Inferior parietal cortex (tissue), 1 donor: ENCODE data around the gene SLC26A6.

ENCODE experiments used
- DNase-seq: peaks from one replicate; pipeline ENCODE4 v3.0.0-alpha.2; 2016; ENCODE audit errors: extremely low spot score

Gene SLC26A6

GRCh38 chr3:48631516-48632448 is 3.5 kb downstream of the SLC26A6 start:
- no peak for DNase-seq

DNA sequence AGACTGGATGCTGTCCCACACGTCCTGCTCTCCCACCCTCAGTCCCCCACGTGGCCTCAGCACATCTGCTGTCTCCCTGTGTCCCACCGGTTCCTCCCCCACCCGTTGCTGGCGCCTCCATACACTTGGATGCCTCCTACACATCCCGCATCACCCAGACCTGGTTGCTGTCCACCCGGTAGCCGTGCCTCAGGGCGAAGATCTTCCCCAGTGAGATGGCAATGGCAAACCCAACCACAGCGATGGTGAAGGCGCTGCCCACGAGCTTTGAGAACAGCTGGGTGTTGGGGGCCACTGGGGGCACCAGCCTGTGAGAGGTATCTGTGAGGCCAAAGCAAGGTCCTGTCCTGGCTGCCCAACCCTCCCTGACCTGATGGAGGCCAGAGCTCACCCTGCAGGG is 4.4 kb downstream of the SLC26A6 start:
- no peak for DNase-seq

GRCh38 chr3:48630407-48630806 is 4.9 kb downstream of the SLC26A6 start:
- no peak for DNase-seq

DNA sequence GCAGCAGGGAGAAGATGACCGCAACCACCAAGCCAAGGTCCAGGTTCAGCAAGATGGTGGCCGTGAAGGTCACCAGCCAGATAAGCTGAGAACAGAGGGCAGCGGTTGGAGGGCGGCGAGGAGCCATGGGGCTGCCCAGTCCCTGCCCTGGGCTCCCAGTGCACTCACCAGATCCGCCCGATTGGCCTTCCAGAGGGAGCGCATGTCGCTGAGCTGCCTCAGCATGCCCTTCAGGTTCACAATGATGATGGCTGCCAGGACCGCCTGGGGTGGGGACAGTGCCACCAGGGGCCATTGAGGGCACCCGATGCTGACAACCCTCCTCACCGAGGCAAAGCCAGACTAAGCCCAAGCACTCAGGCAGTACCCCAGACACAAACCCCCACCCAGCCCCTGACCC is 5.4 kb downstream of the SLC26A6 start:
- no peak for DNase-seq

DNA sequence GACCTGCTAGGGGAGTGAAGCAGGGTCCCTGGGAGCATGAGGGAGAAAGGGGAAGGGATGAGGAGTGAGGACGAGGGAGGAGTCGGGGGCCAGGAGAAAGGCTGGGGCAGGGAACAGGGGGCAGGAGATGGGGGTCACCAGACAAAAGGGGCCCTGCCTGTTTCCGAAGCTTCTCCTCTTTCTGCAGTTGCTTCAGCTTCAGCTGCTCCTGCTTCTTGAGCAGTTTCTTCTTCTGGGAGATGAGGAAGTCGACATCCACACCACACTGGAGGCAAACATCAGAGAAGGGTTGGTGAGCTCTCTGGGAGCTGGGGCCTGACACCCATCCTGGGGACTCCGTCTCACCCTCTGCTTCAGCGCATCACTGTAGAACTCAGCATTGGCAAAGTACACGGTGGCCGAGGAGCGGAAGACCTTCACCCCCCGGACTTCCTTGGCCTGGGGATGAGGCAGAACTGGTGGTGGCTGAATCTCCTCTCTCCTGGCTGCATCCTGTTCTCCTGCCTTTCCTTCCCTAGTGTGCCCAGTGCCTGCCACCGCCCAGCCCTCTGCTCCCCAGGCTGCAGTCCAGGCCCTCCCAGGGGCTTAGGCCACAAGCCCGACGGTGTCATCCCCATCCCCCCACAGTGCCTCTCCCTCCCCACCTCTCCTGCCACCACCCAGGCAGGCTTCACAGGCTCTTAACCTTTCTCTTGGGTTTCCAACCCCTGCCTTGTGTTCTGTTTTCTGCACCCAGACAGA is 6.8 kb downstream of the SLC26A6 start:
- no peak for DNase-seq

- DNase-seq: no peak
Measured at GRCh38 chr3:48625600-48625999, 9.7 kb downstream of the SLC26A6 start.

- DNase-seq: no peak
Measured at GRCh38 chr3:48624767-48625166, 10.5 kb downstream of the SLC26A6 start.

- DNase-seq: no peak
Measured at GRCh38 chr3:48623851-48624547, 11.3 kb downstream of the SLC26A6 start.

DNA sequence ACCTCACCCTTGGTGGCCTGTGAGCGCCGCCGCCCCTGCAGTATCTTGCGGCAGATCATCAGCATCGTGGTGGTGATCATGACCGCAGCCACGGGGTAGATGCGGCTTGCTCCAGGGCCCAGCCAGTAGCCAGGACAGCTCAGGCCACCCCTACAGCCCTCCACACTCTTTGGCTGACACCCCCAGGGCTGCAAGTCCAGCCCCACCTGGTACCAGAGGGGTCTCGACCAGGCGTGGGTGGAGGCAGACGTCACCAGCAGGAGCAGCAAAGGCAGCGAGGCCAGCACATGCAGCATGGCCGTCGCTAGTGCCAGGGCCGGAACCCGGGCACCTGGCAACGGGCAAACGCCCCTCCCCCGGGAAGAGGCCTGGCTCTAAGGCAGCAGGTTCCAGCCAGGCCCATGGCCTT is 13.8 kb downstream of the SLC26A6 start, which contains the start of gene TMEM89:
TSS of gene TMEM89 (minus strand) at position 309 of the 409 bp plus-strand sequence. CDS start at position 296, 13 bp downstream.
- no peak for DNase-seq

- DNase-seq: no peak
Measured at GRCh38 chr3:48619541-48620524, 15.4 kb downstream of the SLC26A6 start.

DNA sequence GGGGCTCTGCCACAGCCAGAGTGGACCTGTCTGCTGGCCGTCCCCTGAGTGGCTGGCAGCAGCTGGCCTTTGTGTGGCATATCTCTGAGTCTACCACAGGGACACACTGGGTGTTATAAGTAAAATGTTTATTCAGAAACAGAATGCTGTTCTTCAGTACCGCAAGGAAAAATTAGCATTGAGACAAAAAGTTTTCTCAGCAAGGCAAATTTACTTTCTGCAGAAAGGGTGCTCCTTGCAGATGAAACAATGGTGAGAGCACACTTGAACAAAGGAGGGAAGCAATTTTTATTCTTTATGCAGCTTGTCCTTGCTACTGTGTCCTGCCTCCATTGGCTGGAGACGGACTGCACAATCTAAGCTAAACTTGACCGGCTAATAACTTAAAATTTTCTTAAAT is 17.7 kb downstream of the SLC26A6 start:
- no peak for DNase-seq

DNA sequence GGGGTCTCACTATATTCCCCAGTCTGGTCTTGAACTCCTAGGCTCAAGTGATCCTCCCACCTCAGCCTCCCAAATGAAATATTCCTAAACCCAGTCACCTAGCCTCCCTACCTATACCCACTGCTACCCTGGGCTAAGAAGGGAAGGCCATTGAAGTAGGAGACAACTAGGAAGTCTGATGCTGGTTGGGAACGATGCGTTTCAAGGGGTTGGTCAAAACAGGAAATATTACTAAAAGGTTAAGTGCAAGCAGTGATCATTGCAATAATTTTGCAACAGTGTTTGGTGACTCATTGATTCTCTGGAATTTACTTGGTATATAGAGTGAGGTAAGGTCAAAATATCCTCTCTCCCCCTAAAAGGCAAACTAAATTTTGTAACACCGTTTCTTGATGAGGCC is 21.2 kb downstream of the SLC26A6 start:
- no peak for DNase-seq

DNA sequence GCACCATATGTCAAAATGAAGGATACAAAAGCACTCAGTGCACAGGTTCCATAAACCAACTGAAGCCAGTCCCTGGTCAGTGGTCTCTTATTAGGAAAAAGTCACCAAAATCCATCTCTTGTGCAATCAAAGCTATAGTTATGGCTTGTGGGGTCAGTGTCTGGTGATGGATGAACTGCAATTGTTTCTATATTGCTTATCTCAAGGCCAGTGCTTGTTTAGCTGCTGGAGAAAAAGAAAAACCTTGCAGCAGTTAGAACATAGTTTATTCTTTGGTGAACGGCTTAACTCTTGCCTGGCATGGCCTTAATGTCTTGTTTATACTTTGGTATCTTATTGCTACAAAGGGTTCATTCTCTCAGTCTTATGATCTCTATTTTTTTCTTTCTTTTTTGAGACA is 23.0 kb downstream of the SLC26A6 start:
- DNase-seq: no peak

GRCh38 chr3:48609088-48610005 is 25.9 kb downstream of the SLC26A6 start, which contains the start of gene UQCRC1:
UQCRC1 (minus strand) TSS chr3:48609646; CDS start chr3:48609620, 26 bp downstream.
- DNase-seq: peak; percentile 93

GRCh38 chr3:48607519-48607918 is 27.7 kb downstream of the SLC26A6 start:
- no peak for DNase-seq

GRCh38 chr3:48601622-48601994 is 33.7 kb downstream of the SLC26A6 start:
- peak; percentile 27 for DNase-seq

GRCh38 chr3:48600711-48601621 is 34.3 kb downstream of the SLC26A6 start:
- no peak for DNase-seq

DNA sequence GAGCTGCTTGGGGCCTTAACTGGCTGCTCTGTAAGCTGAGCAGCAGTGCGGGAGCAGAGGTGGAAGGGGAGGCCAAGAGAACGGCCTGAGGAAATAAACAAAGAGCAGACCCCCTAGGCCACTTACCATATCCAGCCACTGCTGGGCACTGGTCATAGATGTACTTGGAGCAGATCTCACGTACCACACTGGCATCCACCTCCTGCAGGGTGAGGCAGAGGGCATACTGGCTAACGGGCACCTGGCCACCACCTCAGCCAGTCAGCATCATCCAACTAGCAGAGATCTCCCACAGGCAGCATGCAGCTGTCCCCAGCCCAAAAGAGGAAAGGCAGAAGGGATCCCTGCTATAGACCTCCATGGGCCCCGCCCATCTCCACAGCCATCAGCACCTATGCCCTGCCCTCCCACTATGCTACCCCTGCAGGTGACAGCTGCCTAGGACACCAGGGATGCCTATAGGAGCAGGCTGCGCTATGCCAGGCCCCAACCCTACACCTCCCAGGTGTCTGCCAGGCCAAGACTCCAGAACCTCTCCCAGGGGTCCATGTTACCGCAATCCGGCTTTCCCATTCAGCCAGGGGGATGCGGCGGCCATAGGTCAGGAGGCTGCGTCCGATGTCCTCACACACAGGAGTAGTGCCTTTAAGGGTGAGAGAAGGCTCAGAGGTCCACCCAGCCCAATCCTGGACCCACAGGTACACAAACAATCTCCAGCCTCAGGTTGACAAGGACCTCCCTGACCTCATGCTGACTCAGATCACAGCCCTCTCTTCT is 35.6 kb downstream of the SLC26A6 start:
- DNase-seq: no peak
